ENCODE results near the gene VSNL1.

Gene VSNL1

DNA sequence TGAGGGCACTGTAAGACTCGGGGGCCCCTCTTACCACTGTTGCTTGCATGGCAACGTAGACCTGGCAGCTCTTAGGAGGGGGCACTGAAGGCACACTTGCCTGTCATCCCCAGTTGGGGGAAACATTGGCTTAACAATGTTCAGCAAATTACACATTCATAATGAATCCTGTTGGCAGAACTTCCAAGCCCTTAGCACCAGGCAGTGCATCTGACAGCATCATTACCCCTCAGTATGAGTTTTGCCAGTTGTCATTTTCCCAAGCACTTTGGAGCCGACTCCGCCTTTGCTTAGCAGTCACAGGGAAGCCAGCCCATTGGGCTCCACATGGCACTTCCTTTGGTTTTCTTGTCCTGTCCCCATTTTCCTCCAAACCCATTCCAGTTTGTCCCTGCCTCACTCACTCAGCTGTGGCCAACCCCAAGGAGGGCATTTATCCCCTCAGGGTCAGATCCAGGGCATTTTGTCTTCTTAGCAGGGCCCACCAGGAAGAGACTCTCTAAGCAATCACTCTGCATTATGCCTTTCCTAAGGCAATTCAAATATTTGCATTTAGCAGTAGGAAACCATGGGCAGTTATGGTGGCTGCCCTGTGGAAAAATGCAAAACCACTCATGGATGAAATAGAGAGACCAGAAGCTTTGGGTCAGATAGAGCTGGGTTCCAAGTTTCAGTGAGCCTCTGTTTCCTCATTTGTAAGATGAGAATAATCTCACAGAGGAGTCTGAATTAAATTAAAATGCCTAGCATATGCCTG lies 73.9 kb downstream of the VSNL1 start:
- no peak for DNase-seq (ENCODE audit: low read depth)

DNA sequence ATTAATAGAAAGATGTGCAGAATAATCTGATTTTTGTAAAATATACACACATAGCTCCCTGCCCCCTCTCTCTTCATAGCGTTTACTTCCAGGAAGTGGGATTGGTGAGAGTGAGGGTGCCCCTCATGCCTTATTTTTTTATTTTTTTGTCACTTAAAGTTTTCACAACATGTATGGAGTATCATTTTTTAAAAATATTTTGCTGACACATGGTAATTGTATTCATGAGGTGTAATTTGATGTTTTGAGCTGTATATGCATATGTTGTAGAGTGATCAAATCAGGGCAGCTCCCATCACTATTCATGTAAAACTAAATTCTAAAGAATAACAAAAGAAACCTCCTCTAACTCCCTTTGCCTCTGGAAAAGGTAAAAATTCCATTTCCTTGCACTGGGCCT lies 74.7 kb downstream of the VSNL1 start:
- DNase-seq (ENCODE audit: low read depth) = no peak

DNA sequence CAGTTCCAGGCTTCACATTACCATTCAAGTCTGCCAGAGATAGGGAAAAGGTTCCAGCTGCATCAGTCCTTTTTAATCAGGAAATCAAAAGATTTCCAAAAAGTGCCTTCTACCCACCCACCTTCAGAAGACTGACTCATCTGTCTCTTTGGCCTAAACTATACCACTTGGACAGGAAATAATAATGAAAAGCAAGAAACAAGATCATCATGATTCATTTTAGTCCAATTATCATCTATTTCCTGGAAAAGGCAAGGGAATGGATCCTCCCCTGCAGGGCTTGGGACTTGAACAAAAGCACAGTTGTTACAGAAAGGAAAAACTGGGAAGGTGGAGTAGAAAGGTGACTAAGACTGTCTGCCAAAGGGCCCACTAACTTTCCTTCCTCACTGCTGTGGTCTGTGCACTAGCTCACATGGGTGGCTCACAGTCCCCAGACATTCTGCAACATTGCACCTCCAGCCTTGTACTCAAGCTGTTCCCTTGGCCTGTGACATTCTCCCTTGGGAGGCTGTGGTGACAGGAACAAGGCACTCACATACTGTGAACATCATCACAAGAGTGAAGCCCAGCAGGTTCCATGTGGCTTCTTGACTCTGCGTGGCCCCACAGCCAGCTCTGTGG lies 75.3 kb downstream of the VSNL1 start:
- no peak for DNase-seq (ENCODE audit: low read depth)

DNA sequence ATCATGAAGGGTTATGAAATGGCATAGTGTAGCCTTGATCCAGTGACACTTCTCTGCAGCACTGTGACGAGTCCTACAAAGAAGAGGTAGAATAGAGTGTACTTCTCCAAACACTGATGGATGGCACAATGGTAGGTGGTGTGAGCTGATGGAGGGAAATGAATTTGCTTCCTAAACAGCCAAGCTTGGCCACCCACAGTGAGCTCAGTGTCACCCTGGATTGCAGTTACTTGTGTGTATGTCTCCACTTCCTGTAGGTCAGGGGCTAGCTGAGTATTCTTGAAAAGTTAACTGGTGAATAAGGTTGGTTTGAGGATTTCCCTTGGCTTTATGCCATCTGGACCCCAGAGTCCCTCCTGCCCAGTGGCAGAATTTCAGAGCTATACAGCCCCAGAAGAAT lies 75.9 kb downstream of the VSNL1 start:
- DNase-seq (ENCODE audit: low read depth) = no peak

DNA sequence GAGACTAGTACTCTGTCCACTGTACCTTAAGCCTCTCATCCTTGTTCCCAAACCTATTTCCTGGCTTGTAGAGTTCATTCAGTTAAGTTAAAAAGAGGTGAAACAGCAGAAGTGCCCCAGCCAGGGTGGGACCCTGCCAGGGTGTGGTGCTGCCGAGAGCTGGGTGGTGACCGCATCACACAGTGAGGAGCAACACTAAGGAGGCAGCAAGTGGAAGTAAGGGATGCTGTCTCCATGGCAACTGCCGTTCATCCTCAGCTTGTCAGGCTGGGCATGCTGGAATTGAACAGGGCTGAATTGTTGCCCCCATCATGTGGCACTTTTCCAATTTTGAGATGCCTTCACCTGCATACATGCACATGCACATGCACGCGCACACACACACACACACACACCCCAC lies 77.0 kb downstream of the VSNL1 start:
- DNase-seq (ENCODE audit: low read depth) = no peak

DNA sequence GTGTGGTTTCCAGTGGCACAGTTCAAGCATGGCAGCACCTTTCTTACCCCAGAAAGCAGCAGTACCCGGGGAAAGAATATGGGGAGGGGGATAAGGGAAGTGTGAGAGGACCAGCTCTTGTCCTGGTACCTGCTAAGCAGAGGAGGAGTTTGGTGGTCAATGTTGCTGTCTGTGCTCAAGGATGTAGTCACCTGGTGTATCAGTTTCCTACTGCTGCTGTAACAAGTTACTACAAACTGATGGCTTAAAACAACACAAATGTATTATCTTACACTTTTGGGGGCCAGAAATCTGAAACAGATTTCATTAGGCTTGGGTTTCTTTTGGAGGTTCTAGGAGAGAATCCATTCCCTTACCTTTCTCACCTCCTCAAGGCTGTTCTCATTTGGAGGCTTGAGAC lies 77.5 kb downstream of the VSNL1 start:
- no peak for DNase-seq (ENCODE audit: low read depth)

DNA sequence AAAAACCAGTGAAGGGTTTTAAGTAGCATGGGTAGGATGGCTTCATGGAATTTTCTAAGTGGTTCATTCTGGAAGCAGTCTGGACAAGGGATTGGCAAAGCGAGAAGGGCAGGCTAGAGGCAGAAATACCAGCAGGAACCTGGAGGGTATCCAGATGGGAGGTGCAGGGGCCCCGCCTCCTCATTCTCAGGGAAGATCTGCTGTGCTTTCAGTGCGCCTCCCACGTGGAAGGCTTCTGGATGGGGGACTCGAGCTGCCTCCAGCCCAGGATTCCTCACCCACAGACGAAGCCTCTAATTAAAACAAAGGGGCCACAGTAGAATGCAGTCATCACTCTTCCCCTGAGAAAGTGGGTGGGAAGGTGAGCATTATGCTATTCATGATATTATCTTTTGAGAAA lies 79.8 kb downstream of the VSNL1 start:
- DNase-seq (ENCODE audit: low read depth) = no peak

DNA sequence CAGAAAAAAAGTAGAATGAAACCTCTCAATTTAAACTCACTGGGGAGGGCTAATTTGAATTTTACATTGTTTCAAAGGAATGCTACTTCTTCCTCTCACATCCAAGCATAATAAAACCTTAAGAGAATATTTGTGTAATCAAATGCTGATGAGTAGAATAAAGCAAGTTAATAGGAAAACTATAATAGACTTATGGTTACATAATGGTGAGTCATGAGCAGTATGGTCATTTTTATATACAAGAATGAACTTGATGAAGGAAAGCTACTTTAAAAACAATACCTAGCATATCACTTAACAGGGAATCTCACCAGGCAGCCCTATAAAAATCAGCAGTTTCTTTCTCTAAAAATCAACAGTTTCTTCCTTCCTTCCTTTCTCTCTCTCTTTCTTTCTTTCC lies 80.3 kb downstream of the VSNL1 start:
- no peak for DNase-seq (ENCODE audit: low read depth)

DNA sequence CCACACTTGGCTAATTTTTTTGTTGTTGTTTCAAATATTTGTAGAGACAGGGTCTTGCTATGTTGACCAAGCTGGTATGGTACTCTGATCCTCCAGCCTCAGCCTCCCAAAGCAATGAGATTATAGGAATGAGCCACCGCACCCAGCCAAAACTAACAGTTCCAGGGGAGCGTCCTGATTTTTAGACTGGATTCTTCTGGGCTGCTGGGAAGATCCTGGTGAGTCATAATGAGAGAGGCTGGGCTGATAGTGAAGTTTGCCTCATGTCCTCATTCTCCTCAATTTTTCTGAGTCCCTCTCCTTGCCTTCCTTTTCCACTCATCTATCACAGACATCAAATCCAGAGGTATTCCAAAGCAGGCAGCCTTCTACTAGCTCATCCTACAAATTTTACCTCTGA lies 81.3 kb downstream of the VSNL1 start:
- no peak for DNase-seq (ENCODE audit: low read depth)

DNA sequence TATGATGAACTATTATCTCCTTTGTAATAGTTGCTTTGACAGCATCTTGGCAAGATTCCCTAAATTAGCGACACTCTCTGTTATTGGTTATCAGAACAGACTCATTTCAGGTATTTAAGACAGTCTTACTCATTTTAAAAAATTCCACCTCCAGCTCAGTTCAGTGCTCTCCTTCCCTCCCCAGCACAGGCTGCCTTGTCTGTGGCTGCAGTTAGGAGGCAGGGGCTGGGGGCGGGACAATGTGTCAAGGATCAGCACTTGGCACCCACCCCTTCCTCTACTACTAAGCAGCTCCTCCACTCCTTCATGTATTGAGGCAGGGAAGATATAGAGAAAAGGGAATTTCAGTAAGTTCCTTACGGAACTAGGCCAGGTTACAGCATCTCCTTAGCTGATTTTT lies 85.0 kb downstream of the VSNL1 start:
- DNase-seq (ENCODE audit: low read depth) = no peak

DNA sequence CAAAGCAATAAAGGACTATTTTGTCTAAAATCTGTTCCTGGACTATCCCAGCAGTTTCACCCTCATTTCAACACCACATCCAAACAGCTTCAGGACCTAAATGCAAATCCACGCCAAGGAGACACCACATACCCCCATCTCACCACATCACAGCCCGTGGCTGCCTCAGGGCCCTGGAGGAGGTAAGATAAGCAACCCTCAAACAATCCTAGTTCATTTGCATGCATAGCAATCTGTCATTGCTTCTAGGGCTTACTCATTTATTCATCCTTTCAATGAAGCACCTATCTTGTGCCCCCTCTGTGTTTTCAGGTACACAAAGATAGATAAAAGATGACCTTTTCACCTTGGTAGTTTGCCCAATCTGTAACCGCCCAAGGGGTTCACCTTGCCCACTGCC lies 86.5 kb downstream of the VSNL1 start:
- DNase-seq (ENCODE audit: low read depth) = no peak

DNA sequence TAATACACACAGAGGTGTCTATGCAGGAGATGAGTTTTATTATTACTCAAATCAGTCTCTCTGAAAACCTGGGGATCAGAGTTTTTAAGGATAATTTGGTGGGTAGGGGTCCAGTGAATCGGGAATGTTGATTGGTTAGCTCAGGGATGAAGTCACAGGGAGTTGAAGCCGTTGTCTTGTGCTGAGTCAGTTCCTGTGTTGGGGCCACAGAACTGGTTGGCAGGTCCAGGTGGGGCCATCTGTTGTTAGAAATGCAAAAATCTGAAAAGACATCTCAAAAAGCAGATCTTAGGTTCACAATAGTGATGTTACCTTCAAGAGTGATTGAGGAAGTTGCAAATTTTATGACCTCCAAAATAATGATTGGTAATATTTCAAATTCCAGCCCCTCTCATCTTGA lies 86.9 kb downstream of the VSNL1 start:
- no peak for DNase-seq (ENCODE audit: low read depth)

DNA sequence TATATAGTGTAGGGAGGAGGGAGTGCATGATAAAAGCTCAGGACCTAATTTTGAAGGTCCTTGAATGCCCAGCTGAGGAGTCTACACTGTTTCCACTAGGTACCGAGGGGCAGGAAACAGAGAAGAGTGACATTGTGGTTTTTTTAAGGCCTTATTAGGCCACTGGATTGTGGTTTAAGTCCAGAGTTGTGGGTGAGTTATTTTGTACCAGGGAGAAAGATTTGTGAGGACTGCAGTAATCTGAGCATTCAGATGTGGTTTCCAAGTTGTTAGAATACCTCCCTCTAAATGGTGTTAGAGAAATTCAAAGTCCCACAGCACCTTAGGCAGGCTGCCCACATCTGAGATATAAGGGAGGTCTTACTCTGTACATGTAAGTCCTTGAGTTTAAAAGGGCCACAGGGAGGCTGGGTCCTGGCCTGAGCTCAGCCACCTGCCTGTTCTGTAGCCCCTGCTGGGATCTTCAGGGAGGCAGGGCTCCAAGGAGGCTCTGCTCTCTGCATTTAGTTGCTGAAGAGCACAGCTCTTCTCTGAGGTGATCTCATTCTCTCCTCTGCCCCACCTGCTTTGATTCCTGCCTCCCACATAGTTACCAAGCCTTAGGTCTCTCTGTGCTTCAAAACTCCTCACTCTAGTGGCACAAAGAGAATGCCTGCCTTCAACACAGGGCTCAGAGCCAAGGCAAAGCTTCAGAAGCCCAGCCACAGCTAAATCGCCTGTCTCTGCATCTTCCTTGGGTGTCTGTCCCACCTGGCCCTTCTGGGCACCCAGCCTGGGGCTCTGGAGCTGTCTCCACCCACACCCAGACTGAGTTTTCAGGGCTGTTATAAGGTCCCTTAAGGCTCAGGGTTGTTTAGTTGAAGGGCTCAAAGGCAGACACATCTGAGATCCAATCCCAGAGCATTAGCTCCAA lies 88.1 kb downstream of the VSNL1 start:
- no peak for DNase-seq (ENCODE audit: low read depth)

DNA sequence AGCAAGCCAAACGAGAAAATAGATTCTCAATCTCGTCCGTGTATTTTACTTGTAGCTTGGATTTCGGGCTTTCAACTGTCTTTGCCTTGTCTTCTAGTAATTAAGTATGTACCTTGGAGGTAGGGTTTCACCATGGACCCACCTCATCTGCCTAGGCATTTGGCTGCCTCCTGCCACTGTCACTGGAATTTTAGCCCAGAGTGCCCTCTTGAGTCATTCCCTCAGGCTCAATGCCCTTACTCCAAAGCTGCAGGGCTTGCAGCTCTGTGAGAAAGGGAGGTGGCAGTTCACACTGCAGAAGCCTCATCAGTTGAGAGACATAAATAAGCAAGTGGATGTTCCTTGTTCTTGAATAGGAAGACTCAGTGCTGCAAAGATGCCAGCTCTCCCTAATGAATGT lies 89.6 kb downstream of the VSNL1 start:
- no peak for DNase-seq (ENCODE audit: low read depth)

DNA sequence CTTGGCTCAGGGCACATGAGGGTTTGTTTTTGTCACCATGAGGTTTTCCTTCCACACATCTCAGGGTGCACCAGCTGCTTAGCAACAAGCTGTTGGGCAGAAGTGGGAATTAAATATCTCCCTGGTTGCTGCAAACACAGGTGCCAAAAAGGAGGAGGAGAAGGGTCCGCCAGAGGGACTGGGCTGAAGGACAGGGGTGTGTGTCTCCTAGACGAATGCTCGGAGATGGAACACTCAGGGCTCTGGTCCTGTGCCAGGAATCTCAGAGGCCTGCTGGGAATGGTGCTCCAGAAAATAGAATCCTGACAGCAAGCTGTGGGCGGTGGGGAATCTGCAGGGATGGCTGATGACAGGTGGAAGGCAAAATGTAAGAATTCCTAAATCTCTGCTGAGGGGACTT lies 94.5 kb downstream of the VSNL1 start:
- DNase-seq (ENCODE audit: low read depth) = no peak

DNA sequence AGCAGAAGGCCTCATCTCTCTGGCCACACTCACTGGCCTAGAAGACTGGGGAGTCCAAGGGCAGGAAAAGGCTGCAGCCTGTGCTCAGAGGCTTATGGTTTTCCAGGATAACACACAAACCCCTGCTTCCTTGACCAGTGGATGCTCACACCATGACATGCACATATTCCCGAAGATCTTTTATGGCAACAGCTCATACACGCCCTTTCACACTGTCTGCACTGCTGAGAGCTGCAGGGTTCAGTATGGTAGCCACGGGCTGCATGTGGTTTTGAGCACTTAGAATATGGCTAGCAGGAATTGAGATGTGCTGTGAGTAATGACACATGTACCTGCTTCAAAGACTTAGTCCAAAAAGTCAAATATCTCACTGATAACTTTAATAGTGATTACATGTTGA lies 95.8 kb downstream of the VSNL1 start:
- DNase-seq (ENCODE audit: low read depth) = no peak

DNA sequence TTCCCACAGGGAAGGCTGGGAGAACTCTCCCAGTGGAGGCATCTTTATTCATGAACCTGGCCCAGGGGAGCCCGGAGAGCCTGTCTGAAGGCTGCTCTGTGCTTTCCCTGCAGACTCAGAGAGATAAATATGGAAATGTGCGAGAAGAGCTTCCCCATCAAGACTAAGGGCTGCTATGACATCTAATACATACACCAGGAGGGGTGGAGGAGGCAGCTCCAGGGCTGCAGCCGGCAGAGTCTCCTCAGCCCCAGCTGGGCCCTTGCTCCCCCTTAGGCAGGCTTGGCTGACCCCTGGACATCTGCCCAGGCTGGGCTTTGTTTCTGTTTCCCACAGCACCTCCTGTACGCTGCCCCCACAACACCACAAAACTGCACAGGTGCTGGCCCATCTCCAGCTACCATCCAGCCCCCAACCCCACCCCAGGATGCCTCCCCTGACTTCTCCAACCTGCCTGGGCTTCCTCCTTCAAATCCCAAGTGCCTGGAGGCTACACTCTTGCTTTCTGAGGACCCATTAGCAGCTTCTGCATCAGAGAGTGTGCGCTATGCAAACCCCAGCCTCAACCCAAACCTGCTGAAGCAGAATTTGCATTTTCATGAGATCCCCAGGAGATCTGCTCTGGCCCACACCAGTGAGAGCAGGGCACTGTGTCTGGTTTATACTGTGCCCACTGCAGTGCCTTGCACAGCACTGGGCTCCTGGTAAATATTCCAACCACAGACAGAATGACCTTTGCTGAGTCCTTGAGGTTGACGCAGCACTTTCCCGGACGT lies 96.8 kb downstream of the VSNL1 start:
- no peak for DNase-seq (ENCODE audit: low read depth)

DNA sequence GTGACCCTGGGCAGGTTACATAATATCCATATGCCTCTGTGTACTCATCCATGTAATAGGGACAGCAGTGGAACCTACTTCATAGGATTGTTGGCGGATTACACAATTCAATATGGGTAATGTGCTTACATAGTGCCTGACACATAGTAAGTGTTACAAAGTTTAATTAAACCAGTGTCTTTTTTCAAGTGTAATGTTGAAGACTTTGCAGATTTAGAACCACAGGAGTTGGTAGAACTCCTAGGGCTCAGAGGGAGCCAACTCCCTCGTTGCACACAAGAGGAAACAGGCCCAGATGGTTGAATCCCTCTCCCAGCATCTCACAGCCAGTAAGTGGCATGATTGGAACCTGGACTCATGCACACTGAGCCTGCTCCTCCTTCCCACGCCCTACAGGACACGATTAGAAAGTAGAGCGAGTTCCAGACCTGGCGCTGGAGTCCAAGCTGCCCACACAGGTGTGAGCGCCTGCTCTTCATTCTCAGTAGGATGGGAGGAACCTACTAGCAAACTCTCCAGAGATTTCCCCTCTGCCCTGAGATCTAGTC lies 97.8 kb downstream of the VSNL1 start:
- DNase-seq (ENCODE audit: low read depth) = no peak

DNA sequence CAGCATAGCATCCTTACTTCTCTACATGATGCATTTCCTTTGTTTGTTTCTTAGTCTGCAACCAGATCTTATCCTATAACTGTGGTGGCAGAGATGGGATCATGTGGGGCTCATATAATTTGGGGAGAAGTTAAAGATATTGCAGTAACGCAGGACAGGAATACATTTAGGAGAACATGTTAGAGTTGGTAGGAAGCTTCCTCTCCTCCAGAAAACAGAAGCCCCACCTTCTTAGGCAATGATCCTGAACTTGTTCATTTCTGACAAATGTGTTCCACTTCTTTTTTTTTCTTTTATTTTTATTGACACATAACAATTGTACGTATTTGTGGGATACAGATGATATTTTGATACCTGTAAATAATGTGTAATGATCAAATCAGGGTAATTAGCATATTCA lies 99.9 kb downstream of the VSNL1 start:
- no peak for DNase-seq (ENCODE audit: low read depth)

DNA sequence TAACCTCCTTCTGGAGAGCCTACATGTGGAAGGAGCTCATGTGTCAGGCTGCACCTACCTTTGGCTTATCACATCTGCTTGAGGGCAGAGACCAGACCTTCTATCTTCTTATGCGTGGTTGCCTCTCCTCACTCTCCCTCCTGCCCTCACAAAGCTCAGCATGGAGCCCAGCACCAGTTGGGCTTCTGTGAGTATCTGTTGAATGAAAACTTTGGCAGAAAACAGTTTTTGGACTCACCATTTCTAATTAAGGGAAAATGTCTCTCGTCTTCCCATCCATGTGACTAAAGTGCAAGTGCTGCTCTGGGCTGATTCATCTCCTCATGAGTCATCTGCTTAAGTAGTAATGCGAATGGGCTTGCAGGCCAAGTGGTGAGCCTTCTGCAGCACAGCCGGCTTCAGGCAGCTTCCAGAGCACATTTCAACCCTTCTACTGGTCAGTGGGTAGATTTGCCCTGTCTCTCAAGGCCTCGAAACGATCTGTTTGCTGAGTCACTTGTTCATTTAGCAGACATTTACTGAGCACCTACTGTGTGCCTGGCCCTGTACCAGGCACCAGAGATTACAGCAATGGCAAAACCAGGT lies 102.6 kb downstream of the VSNL1 start:
- DNase-seq (ENCODE audit: low read depth) = no peak

DNA sequence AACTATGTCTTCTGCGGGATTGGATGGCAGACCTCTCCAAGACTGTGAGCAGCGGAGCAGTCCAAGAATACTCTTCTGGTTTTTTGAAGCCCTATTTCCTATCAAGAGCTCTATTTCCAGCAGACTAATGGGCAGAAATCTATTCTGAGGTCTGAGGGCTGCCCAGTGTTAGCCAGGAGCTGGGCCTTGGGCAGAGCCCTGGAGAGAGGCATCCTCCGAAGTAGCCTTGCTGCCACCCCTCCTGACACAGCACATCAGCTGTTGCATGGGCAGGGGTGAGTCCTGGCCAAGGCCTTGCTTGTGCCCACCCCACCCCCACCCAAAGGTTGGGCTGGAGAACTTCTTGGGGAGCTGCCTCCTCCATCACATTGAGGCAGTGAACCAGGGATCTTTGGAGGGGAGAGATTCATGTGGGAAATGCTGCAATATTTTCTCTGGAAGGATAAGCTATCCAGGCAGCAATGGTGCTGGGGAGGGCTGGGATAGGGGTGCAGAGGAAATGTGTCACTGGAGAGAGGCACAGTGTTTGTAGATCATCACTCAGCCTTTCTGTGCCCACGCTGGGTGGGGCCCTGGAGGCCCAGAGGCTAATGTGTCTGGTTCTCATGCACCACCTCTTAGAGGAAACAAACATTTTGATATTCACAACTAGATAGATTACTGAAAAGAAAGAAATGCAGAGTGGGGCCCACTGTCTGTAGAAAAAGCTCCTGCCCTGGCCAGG lies 104.7 kb downstream of the VSNL1 start:
- no peak for DNase-seq (ENCODE audit: low read depth)

All from stimulated activated CD8-positive, alpha-beta memory T cell treated with anti-CD3 and anti-CD28 coated beads, Interleukin-12 subunit alpha, Interleukin-12 subunit beta, amount 100 ng/mL, for 1 hour (primary cell).